ENCODE measurements around the gene KIDINS220. TPM values are rescaled to one million over a fixed set of nuclear protein-coding genes. Genes with fewer than 3 reads are reported as not detected.

The KIDINS220 gene
- total and polyA plus RNA-seq, 8 donors, result 60.5 to 113 (median 95.0) TPM

DNA sequence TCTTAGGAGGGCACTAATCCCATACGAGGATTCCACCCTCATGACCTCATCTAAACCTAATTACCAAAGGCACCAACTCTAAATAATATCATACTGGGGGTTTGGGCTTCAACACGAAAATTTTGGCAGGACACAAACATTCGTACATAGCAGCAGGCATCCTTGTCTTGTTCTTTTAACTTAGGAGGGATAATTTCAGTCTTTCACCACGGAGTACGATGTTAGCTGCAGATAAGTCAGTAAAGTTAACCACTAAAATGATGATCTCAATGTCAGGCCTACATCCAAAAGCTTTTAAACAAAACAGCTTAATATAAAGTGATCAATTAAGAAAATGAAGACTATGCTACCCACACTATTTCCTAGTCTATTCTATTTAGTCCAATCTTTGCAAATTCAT, 80.7 kb downstream of the KIDINS220 start:
- no peak overlapping the region for H3K27ac ChIP-seq
- DNase-seq (no peak), ATAC-seq (no peak)
- TF ChIP-seq, protein P1, sequence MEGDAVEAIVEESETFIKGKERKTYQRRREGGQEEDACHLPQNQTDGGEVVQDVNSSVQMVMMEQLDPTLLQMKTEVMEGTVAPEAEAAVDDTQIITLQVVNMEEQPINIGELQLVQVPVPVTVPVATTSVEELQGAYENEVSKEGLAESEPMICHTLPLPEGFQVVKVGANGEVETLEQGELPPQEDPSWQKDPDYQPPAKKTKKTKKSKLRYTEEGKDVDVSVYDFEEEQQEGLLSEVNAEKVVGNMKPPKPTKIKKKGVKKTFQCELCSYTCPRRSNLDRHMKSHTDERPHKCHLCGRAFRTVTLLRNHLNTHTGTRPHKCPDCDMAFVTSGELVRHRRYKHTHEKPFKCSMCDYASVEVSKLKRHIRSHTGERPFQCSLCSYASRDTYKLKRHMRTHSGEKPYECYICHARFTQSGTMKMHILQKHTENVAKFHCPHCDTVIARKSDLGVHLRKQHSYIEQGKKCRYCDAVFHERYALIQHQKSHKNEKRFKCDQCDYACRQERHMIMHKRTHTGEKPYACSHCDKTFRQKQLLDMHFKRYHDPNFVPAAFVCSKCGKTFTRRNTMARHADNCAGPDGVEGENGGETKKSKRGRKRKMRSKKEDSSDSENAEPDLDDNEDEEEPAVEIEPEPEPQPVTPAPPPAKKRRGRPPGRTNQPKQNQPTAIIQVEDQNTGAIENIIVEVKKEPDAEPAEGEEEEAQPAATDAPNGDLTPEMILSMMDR (IDR thresholded peaks at IDR 0.05), result no peak
- peaks cover 0 to 11% of the 10 kb centered on the region in 2 donors for H3K9me3 ChIP-seq
- no peaks in the 10 kb centered on the region for H3K27me3 ChIP-seq
- intact Hi-C loops (cut with DNase I), result no loop called here
- no peaks in the 10 kb centered on the region for H3K4me1 ChIP-seq
- no peak overlapping the region for H3K4me3 ChIP-seq
- peaks cover 0 to 36% of the 10 kb centered on the region in 2 donors for H3K36me3 ChIP-seq

GRCh38 chr2:8756230-8756629, 81.2 kb downstream of the KIDINS220 start:
- Histone ChIP-seq H3K27ac (no peak overlapping the region), H3K4me1 (no peaks in the 10 kb centered on the region), H3K4me3 (no peak overlapping the region), H3K27me3 (no peaks in the 10 kb centered on the region), H3K36me3 (peaks cover 0 to 40% of the 10 kb centered on the region in 2 donors), H3K9me3 (peaks cover 0 to 11% of the 10 kb centered on the region in 2 donors)
- ATAC-seq (no peak), DNase-seq (no peak)
- intact Hi-C loops (cut with DNase I), result no loop called here
- TF ChIP-seq, protein P1 (IDR thresholded peaks at IDR 0.05), result no peak

GRCh38 chr2:8754106-8754776, 83.2 kb downstream of the KIDINS220 start:
- Histone ChIP-seq H3K4me3 (no peak overlapping the region), H3K4me1 (no peaks in the 10 kb centered on the region), H3K27me3 (no peaks in the 10 kb centered on the region), H3K9me3 (peaks cover 0 to 11% of the 10 kb centered on the region in 2 donors), H3K36me3 (peaks cover 0 to 57% of the 10 kb centered on the region in 2 donors), H3K27ac (no peak overlapping the region)
- intact Hi-C loops (cut with DNase I), result no loop called here
- ATAC-seq, result peak; percentile 35
- DNase-seq, result peak in 2 of 4 donors; percentile 22 to 32
- TF ChIP-seq, protein P1 (IDR thresholded peaks at IDR 0.05), result no peak

DNA sequence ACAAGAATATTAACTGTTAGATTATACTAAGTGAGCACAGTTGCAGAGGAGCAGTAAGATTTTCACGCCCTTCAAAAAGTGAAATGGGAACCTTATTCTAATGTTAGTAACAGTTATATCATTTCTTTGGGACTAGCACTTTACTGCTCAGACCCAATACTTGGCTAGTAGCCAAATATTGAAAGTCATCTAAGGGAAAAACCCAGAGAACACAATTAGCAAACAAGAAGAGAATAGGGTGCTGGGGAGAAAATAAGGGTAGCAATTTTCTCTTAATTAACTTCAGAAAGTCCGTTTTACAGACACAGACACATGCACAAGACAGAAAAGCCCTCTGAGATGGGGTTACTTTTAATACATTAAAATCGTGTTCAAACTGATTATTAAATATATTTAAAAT, 83.8 kb downstream of the KIDINS220 start:
- Histone ChIP-seq H3K4me3 (no peak overlapping the region), H3K36me3 (peaks cover 0 to 57% of the 10 kb centered on the region in 2 donors), H3K9me3 (peaks cover 0 to 11% of the 10 kb centered on the region in 2 donors), H3K27ac (no peak overlapping the region), H3K4me1 (no peaks in the 10 kb centered on the region), H3K27me3 (no peaks in the 10 kb centered on the region)
- intact Hi-C loops (cut with DNase I), result no loop called here
- DNase-seq, result no peak
- TF ChIP-seq, protein P1 (IDR thresholded peaks at IDR 0.05), result no peak
- ATAC-seq, result no peak

- TF ChIP-seq, protein P1 (IDR thresholded peaks at IDR 0.05), result no peak
- peaks cover 0 to 52% of the 10 kb centered on the region in 2 donors for H3K36me3 ChIP-seq
These were observed 85.0 kb downstream of the KIDINS220 start for GRCh38 chr2:8752385-8752784.

More at GRCh38 chr2:8752385-8752784, 85.0 kb downstream of the KIDINS220 start:
- intact Hi-C loops (cut with DNase I), result no loop called here
- Histone ChIP-seq H3K4me3 (no peak overlapping the region), H3K9me3 (peaks cover 0 to 10% of the 10 kb centered on the region in 2 donors), H3K27ac (no peak overlapping the region), H3K4me1 (no peaks in the 10 kb centered on the region), H3K27me3 (no peaks in the 10 kb centered on the region)
- ATAC-seq, result no peak
- no peak for DNase-seq

Measured in left lung (tissue), 10 donors.